SK-N-SH (cell line): Measurements from ENCODE around the gene ZDHHC16. TPM values are rescaled to one million over a fixed set of nuclear protein-coding genes. Genes with fewer than 3 reads are reported as not detected.
A peak's percentile ranks its signal among the peaks of the same experiment; 100 is the strongest.

Experiments
- CTCF ChIA-PET: fragments of 300-600, 350-600 bp; formaldehyde crosslinking; extraction: SDS; loops from one replicate; lab custom pipeline; 2021; lab: Yijun Ruan, JAX
- POLR2A ChIA-PET: fragments of 350-600 bp; sonication (Branson Sonifier 250); formaldehyde crosslinking; extraction: SDS; loops from one replicate; lab custom pipeline; 2020; ENCODE audit warnings: antibody characterized with exemption, inconsistent platforms; lab: Yijun Ruan, JAX
- DNase-seq: peaks from one replicate; pipeline ENCODE4 v3.0.0; 2012
- H2AFZ ChIP-seq: fragments of 200-600 bp; sonication (generic); 2 replicates; pipeline ENCODE4 v1.8.1; 2016; ENCODE audit warnings: antibody characterized with exemption, mild to moderate bottlenecking, low read depth
- H3F3A ChIP-seq: fragments of 200-600 bp; sonication (generic); replicated peaks from 2 replicates; pipeline ENCODE3; 2016; ENCODE audit warnings: antibody characterized with exemption, mild to moderate bottlenecking; ENCODE audit not compliant: insufficient read depth
- H3K27ac ChIP-seq, 2 experiments: fragments of 200-500 bp in 1 of 2; fragments of 200-600 bp in 1 of 2; sonication (Bioruptor generic) in 1 of 2; sonication (generic), shearing (Covaris generic) in 1 of 2; 2 replicates each; pipeline versions ENCODE4 v1.5.1 to v1.6.1; 2014 to 2016; ENCODE audit warnings: low read depth in 2 of 2, inconsistent platforms in 1 of 2, low read length in 1 of 2, mild to moderate bottlenecking in 1 of 2, mixed read lengths in 1 of 2
- H3K27me3 ChIP-seq: fragments of 200-600 bp; sonication (generic), shearing (Covaris generic); 2 replicates; pipeline ENCODE4 v1.6.1; 2016; ENCODE audit warnings: mixed run types; ENCODE audit not compliant: insufficient read depth
- H3K36me3 ChIP-seq, 2 experiments: fragments of 200-500 bp in 1 of 2; fragments of 200-600 bp in 1 of 2; sonication (Bioruptor generic) in 1 of 2; sonication (generic) in 1 of 2; replicated peaks in 1 of 2; 2 replicates each; pipeline versions ENCODE3 to v1.5.1; 2014 to 2016; ENCODE audit warnings: low read length in 1 of 2, mild to moderate bottlenecking in 1 of 2; ENCODE audit not compliant: insufficient read depth in 2 of 2, control insufficient read depth in 1 of 2
- H3K4me1 ChIP-seq, 2 experiments: fragments of 200-500 bp in 1 of 2; fragments of 200-600 bp in 1 of 2; sonication (Bioruptor generic) in 1 of 2; sonication (generic), shearing (Covaris generic) in 1 of 2; 2 replicates each; pipeline versions ENCODE4 v1.5.1 to v1.6.1; 2014 to 2016; ENCODE audit warnings: low read depth in 1 of 2, low read length in 1 of 2, mixed run types in 1 of 2; ENCODE audit not compliant: insufficient read depth in 2 of 2, control insufficient read depth in 1 of 2
- H3K4me2 ChIP-seq: fragments of 200-600 bp; sonication (generic), shearing (Covaris generic); 2 replicates; pipeline ENCODE4 v1.6.1; 2017; ENCODE audit warnings: mixed run types
- H3K4me3 ChIP-seq, 2 experiments: fragments of 200-500 bp in 1 of 2; fragments of 200-600 bp in 1 of 2; sonication (Bioruptor generic) in 1 of 2; sonication (generic), shearing (Covaris generic) in 1 of 2; 2 replicates each; pipeline versions ENCODE4 v1.5.1 to v1.8.1; 2014 to 2016; ENCODE audit warnings: low read depth in 2 of 2, inconsistent platforms in 1 of 2, low read length in 1 of 2, mild to moderate bottlenecking in 1 of 2, mixed read lengths in 1 of 2, moderate library complexity in 1 of 2
- H3K79me2 ChIP-seq: fragments of 200-600 bp; sonication (generic); 2 replicates; pipeline ENCODE4 v1.8.1; 2017; ENCODE audit warnings: mild to moderate bottlenecking; ENCODE audit not compliant: insufficient read depth
- H3K9ac ChIP-seq: fragments of 200-600 bp; sonication (generic); 2 replicates; pipeline ENCODE4 v1.6.1; 2017; ENCODE audit warnings: mixed run types
- H3K9me2 ChIP-seq: fragments of 200-600 bp; sonication (generic); 2 replicates; pipeline ENCODE4 v1.6.1; 2017; ENCODE audit warnings: mixed run types
- H3K9me3 ChIP-seq: fragments of 200-600 bp; sonication (generic); 2 replicates; pipeline ENCODE4 v1.6.1; 2017; ENCODE audit warnings: mixed run types, mild to moderate bottlenecking, moderate library complexity
- H4K20me1 ChIP-seq: fragments of 200-600 bp; sonication (generic); 2 replicates; pipeline ENCODE4 v1.6.1; 2017; ENCODE audit warnings: mild to moderate bottlenecking, mixed run types; ENCODE audit not compliant: insufficient read depth
- CHD2 ChIP-seq: fragments of 150-350 bp; IDR thresholded peaks from 2 replicates; pipeline ENCODE4 v1.6.1; 2018; ENCODE audit warnings: low read length; ENCODE audit not compliant: partially characterized antibody
- ELF1 ChIP-seq: IDR thresholded peaks from 2 replicates; pipeline ENCODE4 v1.4.0; 2012
- EP300 ChIP-seq, 2 experiments: IDR thresholded peaks; 2 replicates each; pipeline versions ENCODE4 v1.4.0 to v1.6.1; 2012; ENCODE audit warnings: borderline replicate concordance in 1 of 2, low read depth in 1 of 2, low read length in 1 of 2
- FOSL2 ChIP-seq: IDR thresholded peaks from 2 replicates; pipeline ENCODE4 v1.4.0; 2012; ENCODE audit warnings: low read depth, mild to moderate bottlenecking, moderate library complexity, borderline replicate concordance
- FOXJ3 ChIP-seq: sonication (generic); formaldehyde crosslinking; IDR thresholded peaks from 2 replicates; pipeline ENCODE4 v1.5.1; 2020; ENCODE audit warnings: mild to moderate bottlenecking, missing genetic modification reagents
- FOXM1 ChIP-seq: IDR thresholded peaks from 2 replicates; pipeline ENCODE4 v1.4.0; 2012; ENCODE audit warnings: low read depth, mild to moderate bottlenecking
- GABPA ChIP-seq: IDR thresholded peaks from 2 replicates; pipeline ENCODE4 v1.4.0; 2012; ENCODE audit warnings: low read depth, mild to moderate bottlenecking
- GATA2 ChIP-seq: sonication (generic); formaldehyde crosslinking; IDR thresholded peaks from 2 replicates; pipeline ENCODE4 v1.5.0; 2020; ENCODE audit warnings: mild to moderate bottlenecking, missing genetic modification reagents
- MEF2A ChIP-seq: IDR thresholded peaks from 2 replicates; pipeline ENCODE4 v1.4.0; 2012; ENCODE audit warnings: low read depth, borderline replicate concordance
- MXI1 ChIP-seq: IDR thresholded peaks from 2 replicates; pipeline ENCODE4 v1.6.1; 2012; ENCODE audit warnings: mild to moderate bottlenecking, low read depth, low read length, improper control_type of control experiment
- NFIC ChIP-seq: IDR thresholded peaks from 2 replicates; pipeline ENCODE4 v1.4.0; 2012; ENCODE audit warnings: borderline replicate concordance
- POLR2AphosphoS5 ChIP-seq: IDR thresholded peaks from 2 replicates; pipeline ENCODE4 v1.6.1; 2012; ENCODE audit warnings: low read depth, low read length
- RAD21 ChIP-seq: IDR thresholded peaks from 2 replicates; pipeline ENCODE4 v1.6.1; 2012; ENCODE audit warnings: mild to moderate bottlenecking, low read length
- RCOR1 ChIP-seq: fragments of 150-350 bp; IDR thresholded peaks from 2 replicates; pipeline ENCODE4 v1.6.1; 2017; ENCODE audit warnings: antibody characterized with exemption, low read length
- RFX5 ChIP-seq: IDR thresholded peaks from 2 replicates; pipeline ENCODE4 v1.6.1; 2012; ENCODE audit warnings: mild to moderate bottlenecking, improper control_type of control experiment, low read length
- SIN3A ChIP-seq: IDR thresholded peaks from 2 replicates; pipeline ENCODE4 v1.6.1; 2012; ENCODE audit warnings: low read depth, mild to moderate bottlenecking, low read length, moderate library complexity, borderline replicate concordance
- SMC3 ChIP-seq: IDR thresholded peaks from 2 replicates; pipeline ENCODE4 v1.6.1; 2012; ENCODE audit warnings: low read depth, low read length, improper control_type of control experiment
- TAF1 ChIP-seq: IDR thresholded peaks from 2 replicates; pipeline ENCODE4 v1.6.1; 2012; ENCODE audit warnings: low read depth, mild to moderate bottlenecking, low read length, moderate library complexity, borderline replicate concordance
- TEAD4 ChIP-seq: IDR thresholded peaks from 2 replicates; pipeline ENCODE4 v1.4.0; 2012; ENCODE audit warnings: mild to moderate bottlenecking, borderline replicate concordance; ENCODE audit not compliant: insufficient read depth
- YY1 ChIP-seq: IDR thresholded peaks from 2 replicates; pipeline ENCODE4 v1.4.0; 2012; ENCODE audit warnings: low read depth, mild to moderate bottlenecking
- WGBS: methylation state at CpG from one replicate; pipeline ENCODE4 v1.1.6; 2017; ENCODE audit warnings: low lambda C conversion rate; 5-methylcytosine and 5-hydroxymethylcytosine counted together
- polyA plus RNA-seq, 3 experiments: library from polyadenylated mRNA; depleted of rRNA; stranded (reverse); fragments of >200 nt; gene quantifications; 2 replicates each; pipeline ENCODE4 v1.2.3, GENCODE V29; 2012
- TF ChIP-seq, protein P1 (sequence below): fragments of 150-350 bp; IDR thresholded peaks from 2 replicates; pipeline ENCODE4 v1.6.1; 2016; ENCODE audit warnings: mild to moderate bottlenecking, low read depth, low read length
- TF ChIP-seq, protein P2 (sequence below): fragments of 200-600 bp; sonication (generic); IDR thresholded peaks from 2 replicates; pipeline ENCODE4 v1.6.1; 2017; ENCODE audit warnings: antibody characterized with exemption, mild to moderate bottlenecking, moderate library complexity
- TF ChIP-seq, protein P3 (sequence below): IDR thresholded peaks from 2 replicates; pipeline ENCODE4 v1.4.0; 2012; ENCODE audit warnings: low read depth
- TF ChIP-seq, protein P4 (sequence below): IDR thresholded peaks from 2 replicates; pipeline ENCODE4; 2012
- TF ChIP-seq, protein P5 (sequence below): fragments of 150-350 bp; IDR thresholded peaks from 2 replicates; pipeline ENCODE4 v1.6.1; 2017; ENCODE audit warnings: antibody characterized with exemption, low read length, low read depth, borderline replicate concordance
- TF ChIP-seq, protein P6 (sequence below): IDR thresholded peaks from 2 replicates; pipeline ENCODE4 v1.4.0; 2012; ENCODE audit warnings: low read depth, borderline replicate concordance

The ZDHHC16 gene
- polyA plus RNA-seq, 1 of the 3 experiments (the other 2 are of a cell fraction): 71.5 TPM

DNA sequence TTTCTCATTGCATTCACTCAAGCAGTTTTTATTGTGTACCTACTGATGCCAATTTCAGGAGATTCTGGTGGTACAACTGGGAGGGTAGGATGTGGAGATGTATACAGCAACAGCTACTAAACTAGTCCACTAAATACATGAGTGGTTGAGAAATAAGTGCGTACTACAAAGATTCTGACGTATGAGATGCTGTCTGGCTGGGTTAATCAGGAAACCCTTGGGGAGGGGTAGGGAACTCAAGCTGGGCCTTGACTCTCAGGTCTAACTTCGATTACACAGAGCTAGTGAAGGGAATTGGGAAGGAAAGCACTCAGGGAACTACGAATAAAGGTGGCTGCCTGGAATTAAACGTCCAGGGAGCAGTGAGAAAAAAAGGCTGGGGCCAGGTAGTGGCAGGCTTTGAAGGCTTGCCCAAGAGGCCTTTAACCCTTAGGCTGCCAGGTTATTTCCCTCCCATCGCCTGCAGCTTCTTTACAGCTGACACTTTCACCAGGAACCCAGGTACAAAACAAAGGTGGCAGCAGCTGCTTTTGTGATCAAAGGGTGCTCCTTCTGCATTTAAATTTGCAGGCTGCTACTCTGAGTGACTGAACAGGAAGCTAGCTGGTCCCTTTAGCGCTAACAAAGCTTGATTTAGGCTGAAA is 49.0 kb downstream of the ZDHHC16 start (continued):
- TF ChIP-seq EP300 (IDR thresholded peaks at IDR 0.05; ENCODE audit: borderline replicate concordance in 1 of 2, low read depth in 1 of 2, low read length in 1 of 2): no peak
- TF ChIP-seq, all 33 proteins: peak for 0

DNA sequence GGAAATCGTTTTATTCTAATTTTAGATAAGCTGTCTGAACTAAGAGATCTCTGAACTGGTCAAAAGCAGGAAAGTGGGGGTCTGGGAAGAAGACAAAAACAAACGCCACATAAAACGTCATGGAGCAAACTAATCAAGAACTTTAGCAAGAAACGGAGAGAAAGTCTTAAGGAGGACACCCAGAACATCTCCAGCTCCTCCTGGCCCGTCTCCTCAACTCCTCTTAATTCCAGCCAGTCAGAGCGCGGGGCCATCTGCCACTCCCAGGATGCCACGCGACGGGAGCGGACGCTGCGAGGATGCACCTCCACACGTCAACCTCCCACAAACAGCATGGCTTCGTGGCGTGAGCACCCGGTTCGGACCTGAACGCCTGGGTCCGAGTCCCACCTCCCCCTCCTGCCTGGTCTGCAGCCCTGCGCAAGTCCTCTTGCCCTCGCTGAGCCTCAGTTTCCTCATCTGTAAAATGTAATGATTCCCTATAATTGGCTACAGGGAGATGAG is 51.6 kb downstream of the ZDHHC16 start:
- peak overlapping the region; percentile 92 for H3K9ac ChIP-seq
- WGBS: 0% methylated on average over 18 of the region's 22 CpGs
- peak overlapping the region; percentile 96 for H3K4me2 ChIP-seq
- POLR2A ChIA-PET: interaction anchor here (0.8 kb wide), 1 partner anchor 152 kb away, joined by 3 read pairs; no protein-coding TSS in a partner anchor
- peaks cover 93% of the 10 kb centered on the region for H3K79me2 ChIP-seq
- H3F3A ChIP-seq: peaks cover 10% of the 10 kb centered on the region
- DNase-seq: peak; percentile 81
- peaks cover 14 to 16% of the 10 kb centered on the region in 2 experiments; a peak in 3 of 4 replicates for H3K4me1 ChIP-seq
- no peaks in the 10 kb centered on the region for H3K9me3 ChIP-seq
- peak overlapping the region; percentile 89 for H3K27ac ChIP-seq
- no peaks in the 10 kb centered on the region for H3K9me2 ChIP-seq
- H3K4me3 ChIP-seq: peak overlapping the region; percentile 93 to 98
- peaks cover 73% of the 10 kb centered on the region for H4K20me1 ChIP-seq
- H3K36me3 ChIP-seq: peaks cover 0 to 16% of the 10 kb centered on the region in 2 experiments
- CTCF ChIA-PET: no interaction called here
- peak overlapping the region; percentile 79 for H2AFZ ChIP-seq
- H3K27me3 ChIP-seq: no peaks in the 10 kb centered on the region
- TF ChIP-seq FOXJ3 (CRISPR knock-in tag): no peak
- no peak for TF ChIP-seq RFX5
- no peak; the same call in 1 of the 2 replicates for TF ChIP-seq YY1
- TF ChIP-seq, protein P1, sequence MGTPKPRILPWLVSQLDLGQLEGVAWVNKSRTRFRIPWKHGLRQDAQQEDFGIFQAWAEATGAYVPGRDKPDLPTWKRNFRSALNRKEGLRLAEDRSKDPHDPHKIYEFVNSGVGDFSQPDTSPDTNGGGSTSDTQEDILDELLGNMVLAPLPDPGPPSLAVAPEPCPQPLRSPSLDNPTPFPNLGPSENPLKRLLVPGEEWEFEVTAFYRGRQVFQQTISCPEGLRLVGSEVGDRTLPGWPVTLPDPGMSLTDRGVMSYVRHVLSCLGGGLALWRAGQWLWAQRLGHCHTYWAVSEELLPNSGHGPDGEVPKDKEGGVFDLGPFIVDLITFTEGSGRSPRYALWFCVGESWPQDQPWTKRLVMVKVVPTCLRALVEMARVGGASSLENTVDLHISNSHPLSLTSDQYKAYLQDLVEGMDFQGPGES: no peak
- TF ChIP-seq MXI1: peak; percentile 98
- no peak for TF ChIP-seq GABPA
- peak; percentile 71 for TF ChIP-seq TAF1
- TF ChIP-seq, protein P2, sequence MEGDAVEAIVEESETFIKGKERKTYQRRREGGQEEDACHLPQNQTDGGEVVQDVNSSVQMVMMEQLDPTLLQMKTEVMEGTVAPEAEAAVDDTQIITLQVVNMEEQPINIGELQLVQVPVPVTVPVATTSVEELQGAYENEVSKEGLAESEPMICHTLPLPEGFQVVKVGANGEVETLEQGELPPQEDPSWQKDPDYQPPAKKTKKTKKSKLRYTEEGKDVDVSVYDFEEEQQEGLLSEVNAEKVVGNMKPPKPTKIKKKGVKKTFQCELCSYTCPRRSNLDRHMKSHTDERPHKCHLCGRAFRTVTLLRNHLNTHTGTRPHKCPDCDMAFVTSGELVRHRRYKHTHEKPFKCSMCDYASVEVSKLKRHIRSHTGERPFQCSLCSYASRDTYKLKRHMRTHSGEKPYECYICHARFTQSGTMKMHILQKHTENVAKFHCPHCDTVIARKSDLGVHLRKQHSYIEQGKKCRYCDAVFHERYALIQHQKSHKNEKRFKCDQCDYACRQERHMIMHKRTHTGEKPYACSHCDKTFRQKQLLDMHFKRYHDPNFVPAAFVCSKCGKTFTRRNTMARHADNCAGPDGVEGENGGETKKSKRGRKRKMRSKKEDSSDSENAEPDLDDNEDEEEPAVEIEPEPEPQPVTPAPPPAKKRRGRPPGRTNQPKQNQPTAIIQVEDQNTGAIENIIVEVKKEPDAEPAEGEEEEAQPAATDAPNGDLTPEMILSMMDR: no peak
- TF ChIP-seq, protein P3, sequence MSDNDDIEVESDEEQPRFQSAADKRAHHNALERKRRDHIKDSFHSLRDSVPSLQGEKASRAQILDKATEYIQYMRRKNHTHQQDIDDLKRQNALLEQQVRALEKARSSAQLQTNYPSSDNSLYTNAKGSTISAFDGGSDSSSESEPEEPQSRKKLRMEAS: peak; percentile 97
- no peak for TF ChIP-seq SMC3
- no peak for TF ChIP-seq GATA2
- TF ChIP-seq, protein P4, sequence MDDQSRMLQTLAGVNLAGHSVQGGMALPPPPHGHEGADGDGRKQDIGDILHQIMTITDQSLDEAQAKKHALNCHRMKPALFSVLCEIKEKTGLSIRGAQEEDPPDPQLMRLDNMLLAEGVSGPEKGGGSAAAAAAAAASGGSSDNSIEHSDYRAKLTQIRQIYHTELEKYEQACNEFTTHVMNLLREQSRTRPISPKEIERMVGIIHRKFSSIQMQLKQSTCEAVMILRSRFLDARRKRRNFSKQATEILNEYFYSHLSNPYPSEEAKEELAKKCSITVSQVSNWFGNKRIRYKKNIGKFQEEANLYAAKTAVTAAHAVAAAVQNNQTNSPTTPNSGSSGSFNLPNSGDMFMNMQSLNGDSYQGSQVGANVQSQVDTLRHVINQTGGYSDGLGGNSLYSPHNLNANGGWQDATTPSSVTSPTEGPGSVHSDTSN: no peak
- TF ChIP-seq FOXM1: no peak
- TF ChIP-seq SIN3A: peak; percentile 91
- TF ChIP-seq MEF2A: no peak
- TF ChIP-seq, protein P5, sequence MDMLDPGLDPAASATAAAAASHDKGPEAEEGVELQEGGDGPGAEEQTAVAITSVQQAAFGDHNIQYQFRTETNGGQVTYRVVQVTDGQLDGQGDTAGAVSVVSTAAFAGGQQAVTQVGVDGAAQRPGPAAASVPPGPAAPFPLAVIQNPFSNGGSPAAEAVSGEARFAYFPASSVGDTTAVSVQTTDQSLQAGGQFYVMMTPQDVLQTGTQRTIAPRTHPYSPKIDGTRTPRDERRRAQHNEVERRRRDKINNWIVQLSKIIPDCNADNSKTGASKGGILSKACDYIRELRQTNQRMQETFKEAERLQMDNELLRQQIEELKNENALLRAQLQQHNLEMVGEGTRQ: no peak
- no peak for TF ChIP-seq TEAD4
- no peak for TF ChIP-seq RAD21
- no peak for TF ChIP-seq CHD2
- TF ChIP-seq, protein P6, sequence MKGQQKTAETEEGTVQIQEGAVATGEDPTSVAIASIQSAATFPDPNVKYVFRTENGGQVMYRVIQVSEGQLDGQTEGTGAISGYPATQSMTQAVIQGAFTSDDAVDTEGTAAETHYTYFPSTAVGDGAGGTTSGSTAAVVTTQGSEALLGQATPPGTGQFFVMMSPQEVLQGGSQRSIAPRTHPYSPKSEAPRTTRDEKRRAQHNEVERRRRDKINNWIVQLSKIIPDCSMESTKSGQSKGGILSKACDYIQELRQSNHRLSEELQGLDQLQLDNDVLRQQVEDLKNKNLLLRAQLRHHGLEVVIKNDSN: no peak
- TF ChIP-seq FOSL2: no peak
- TF ChIP-seq POLR2AphosphoS5: no peak
- no peak for TF ChIP-seq ELF1
- TF ChIP-seq NFIC: no peak
- TF ChIP-seq EP300 (IDR thresholded peaks at IDR 0.05; ENCODE audit: borderline replicate concordance in 1 of 2, low read depth in 1 of 2, low read length in 1 of 2): no peak
- TF ChIP-seq RCOR1: 0 out of 2 replicates have a peak, but pooled peaks have one; percentile 25
